Uterus (tissue), 4 donors: ENCODE results near the gene IL1RAP. TPM values are rescaled to one million over a fixed set of nuclear protein-coding genes. Genes with fewer than 3 reads are reported as not detected.
"Not testable (repeated sequence)": the region's sequence is repeated elsewhere in the genome, so short reads cannot be mapped to it uniquely, and the experiment has no call there.

Experiments used
- DNase-seq, 2 donors: peaks; one replicate each; pipeline ENCODE4 v3.0.0-alpha.2; 2019 to 2020
- H3K27ac ChIP-seq, 2 donors: fragments of 200-600 bp; sonication (generic); 1 replicate in 1 of 2; 2 replicates in 1 of 2; pipeline ENCODE4 v1.5.1; 2016 to 2018
- H3K27me3 ChIP-seq, 2 donors: fragments of 200-600 bp; sonication (generic); one replicate each; pipeline ENCODE4 v1.5.1; 2018 to 2019; ENCODE audit warnings: control low read depth in 1 of 2
- H3K36me3 ChIP-seq, 2 donors: fragments of 200-600 bp; sonication (generic); one replicate each; pipeline ENCODE4 v1.5.1; 2019; ENCODE audit warnings: control low read depth in 1 of 2
- H3K4me1 ChIP-seq, 2 donors: fragments of 200-600 bp; sonication (generic); one replicate each; pipeline ENCODE4 v1.5.1; 2018 to 2019; ENCODE audit warnings: control low read depth in 1 of 2
- H3K4me3 ChIP-seq, 2 donors: fragments of 200-600 bp; sonication (generic); 1 replicate in 1 of 2; 2 replicates in 1 of 2; pipeline ENCODE4 v1.5.1; 2018 to 2019; ENCODE audit warnings: mild to moderate bottlenecking in 1 of 2
- H3K9me3 ChIP-seq, 2 donors: fragments of 200-600 bp; sonication (generic); one replicate each; pipeline ENCODE4 v1.5.1; 2019; ENCODE audit warnings: control low read depth in 1 of 2
- POLR2A ChIP-seq, 2 donors: fragments of 450-650 bp; IDR thresholded peaks; one replicate each; pipeline ENCODE4 v1.6.1; 2016; ENCODE audit warnings: antibody characterized with exemption in 2 of 2, mild to moderate bottlenecking in 1 of 2, moderate library complexity in 1 of 2
- intact Hi-C: fragments of 100-400 bp; cut with DNase I; formaldehyde crosslinking; loops from one replicate; pipeline ENCODE4 v1.15.1; 2023; ENCODE audit warnings: low total_unique reads
- total RNA-seq, 4 donors: library from RNA; depleted of rRNA in 3 of 4; stranded (reverse); fragments of >200 nt in 3 of 4; gene quantifications; one replicate each; pipeline versions ENCODE4 v1.1.0 to v1.2.4, GENCODE V29; 2014 to 2023
- TF ChIP-seq, protein P1 (sequence below), 4 experiments: fragments of 200-600 bp in 2 of 4; fragments of 450-650 bp in 2 of 4; sonication (generic) in 2 of 4; IDR thresholded peaks; one replicate each; pipeline ENCODE4 v1.5.1; 2016 to 2019; ENCODE audit warnings: antibody characterized with exemption in 4 of 4, mild to moderate bottlenecking in 2 of 4, moderate library complexity in 1 of 4
- donor health status: DM: yes; HTN: yes; CAD: no.

Gene IL1RAP
- total RNA-seq, 4 donors from 2014 or later: 2.8 to 26.8 (median 10.4) TPM

DNA sequence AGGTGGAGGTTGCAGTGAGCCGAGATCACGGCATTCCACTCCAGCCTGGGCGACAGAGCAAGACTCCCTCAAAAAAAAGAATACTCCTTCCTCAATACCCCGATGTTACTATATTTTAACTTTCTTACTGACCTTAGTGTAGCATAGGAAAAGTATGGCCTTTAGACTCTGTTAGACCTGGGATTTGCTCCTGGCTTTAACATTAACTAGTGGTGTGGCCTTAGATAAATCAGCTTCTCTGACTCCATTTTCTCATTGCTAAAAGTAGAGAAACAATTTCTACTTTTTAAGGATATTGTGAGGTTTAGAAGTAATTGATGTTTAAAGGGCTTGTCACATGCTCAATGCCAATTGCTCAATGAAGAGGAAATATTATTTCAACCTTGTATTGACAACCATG is 7.6 kb upstream of the IL1RAP start:
- no peak for TF ChIP-seq POLR2A (IDR thresholded peaks at IDR 0.05)
- TF ChIP-seq, protein P1, sequence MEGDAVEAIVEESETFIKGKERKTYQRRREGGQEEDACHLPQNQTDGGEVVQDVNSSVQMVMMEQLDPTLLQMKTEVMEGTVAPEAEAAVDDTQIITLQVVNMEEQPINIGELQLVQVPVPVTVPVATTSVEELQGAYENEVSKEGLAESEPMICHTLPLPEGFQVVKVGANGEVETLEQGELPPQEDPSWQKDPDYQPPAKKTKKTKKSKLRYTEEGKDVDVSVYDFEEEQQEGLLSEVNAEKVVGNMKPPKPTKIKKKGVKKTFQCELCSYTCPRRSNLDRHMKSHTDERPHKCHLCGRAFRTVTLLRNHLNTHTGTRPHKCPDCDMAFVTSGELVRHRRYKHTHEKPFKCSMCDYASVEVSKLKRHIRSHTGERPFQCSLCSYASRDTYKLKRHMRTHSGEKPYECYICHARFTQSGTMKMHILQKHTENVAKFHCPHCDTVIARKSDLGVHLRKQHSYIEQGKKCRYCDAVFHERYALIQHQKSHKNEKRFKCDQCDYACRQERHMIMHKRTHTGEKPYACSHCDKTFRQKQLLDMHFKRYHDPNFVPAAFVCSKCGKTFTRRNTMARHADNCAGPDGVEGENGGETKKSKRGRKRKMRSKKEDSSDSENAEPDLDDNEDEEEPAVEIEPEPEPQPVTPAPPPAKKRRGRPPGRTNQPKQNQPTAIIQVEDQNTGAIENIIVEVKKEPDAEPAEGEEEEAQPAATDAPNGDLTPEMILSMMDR (IDR thresholded peaks at IDR 0.05): no peak
- Histone ChIP-seq H3K27me3 (no peaks in the 10 kb centered on the region), H3K4me3 (no peak overlapping the region), H3K4me1 (no peaks in the 10 kb centered on the region), H3K36me3 (no peaks in the 10 kb centered on the region), H3K9me3 (no peaks in the 10 kb centered on the region), H3K27ac (no peak overlapping the region)
- intact Hi-C loops: no loop called here
- no peak for DNase-seq

DNA sequence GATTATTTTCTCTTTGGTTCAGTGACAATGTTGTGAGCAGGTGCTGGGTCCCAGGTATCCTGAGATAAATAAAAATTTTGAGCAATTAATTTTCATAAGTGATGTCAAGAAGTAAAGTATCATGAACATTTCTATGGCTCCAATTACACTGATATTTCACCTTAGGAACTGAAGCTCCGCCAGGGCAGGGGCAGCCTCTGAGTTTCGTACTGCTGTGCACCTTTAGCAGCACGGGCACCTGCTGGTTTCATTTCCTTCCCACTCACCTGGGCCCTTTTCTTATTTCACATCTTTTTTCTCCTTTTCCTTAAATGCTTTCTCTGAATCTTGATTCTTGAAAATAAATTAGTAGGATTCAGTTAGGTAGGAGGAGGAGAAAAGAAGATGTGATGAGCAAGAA is 1.2 kb upstream of the IL1RAP start:
- Histone ChIP-seq H3K9me3 (no peaks in the 10 kb centered on the region), H3K27me3 (no peaks in the 10 kb centered on the region), H3K36me3 (no peaks in the 10 kb centered on the region), H3K4me3 (no peak overlapping the region), H3K27ac (no peak overlapping the region), H3K4me1 (no peaks in the 10 kb centered on the region)
- no peak for DNase-seq
- intact Hi-C loops: no loop called here
- TF ChIP-seq POLR2A (IDR thresholded peaks at IDR 0.05): no peak
- TF ChIP-seq, protein P1 (IDR thresholded peaks at IDR 0.05): no peak

DNA sequence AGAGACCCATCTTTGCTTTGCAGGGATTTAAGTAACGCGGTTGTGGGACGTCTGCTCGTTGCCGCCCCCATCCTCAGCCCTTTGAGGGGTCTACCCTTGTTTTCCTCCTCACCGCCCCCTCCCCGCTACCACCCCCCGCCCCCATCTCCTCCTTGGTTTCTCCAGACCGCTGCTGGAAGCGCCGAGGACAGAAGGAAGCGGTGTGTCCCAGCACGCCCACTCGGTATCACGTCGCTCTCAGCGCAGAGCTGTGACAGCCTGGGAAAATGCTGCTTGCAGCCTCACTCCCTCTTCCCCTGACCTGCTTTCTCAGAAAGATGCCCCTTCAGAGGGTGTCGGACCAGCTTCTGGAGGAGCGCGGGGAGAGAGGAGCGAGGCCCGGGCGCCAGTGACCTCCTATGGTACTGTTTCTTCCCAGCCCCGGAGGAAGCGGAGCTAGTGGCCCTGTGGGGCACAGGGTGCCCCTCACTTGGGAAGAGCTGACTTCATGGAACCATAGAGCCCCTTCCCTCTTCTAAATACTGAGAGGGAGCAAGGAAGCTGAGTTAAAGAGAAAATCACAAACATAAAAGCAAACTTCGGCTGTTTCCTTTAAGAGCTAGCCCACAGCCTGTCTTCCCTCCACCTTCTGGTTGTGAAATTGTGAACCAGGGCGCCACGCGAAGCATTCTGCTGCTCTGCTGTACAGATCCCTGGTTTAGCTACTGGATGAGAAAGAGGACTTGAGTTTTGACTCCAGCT is 698 bp downstream of the IL1RAP start:
- Histone ChIP-seq H3K27ac (peak overlapping the region; percentile 72 to 79), H3K9me3 (no peaks in the 10 kb centered on the region), H3K36me3 (no peaks in the 10 kb centered on the region), H3K4me1 (no peaks in the 10 kb centered on the region), H3K4me3 (peak overlapping the region; percentile 74 to 76), H3K27me3 (no peaks in the 10 kb centered on the region)
- peak; percentile 37 to 41 for DNase-seq
- TF ChIP-seq POLR2A (IDR thresholded peaks at IDR 0.05): no peak
- TF ChIP-seq, protein P1 (IDR thresholded peaks at IDR 0.05): no peak
- intact Hi-C loops: no loop called here

DNA sequence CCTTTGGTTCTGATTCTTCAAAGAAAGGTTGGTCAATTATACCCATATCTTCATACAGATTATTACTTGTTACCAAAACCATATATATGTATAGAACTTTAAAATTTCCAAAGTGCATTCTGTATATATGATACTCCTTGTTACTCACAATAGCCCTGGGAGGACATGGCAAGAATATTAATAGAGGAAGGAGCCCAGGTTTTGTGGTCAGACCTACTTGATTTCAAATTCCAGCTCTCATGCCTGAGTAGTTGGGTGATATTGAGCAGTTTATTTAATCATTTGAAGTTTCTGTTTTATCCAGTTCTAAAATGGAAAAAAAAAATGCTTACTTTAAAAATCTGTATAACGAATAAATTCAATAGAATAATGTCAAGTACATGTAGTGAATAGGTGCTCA is 2.5 kb downstream of the IL1RAP start:
- intact Hi-C loops: no loop called here
- Histone ChIP-seq H3K27me3 (no peaks in the 10 kb centered on the region), H3K36me3 (no peaks in the 10 kb centered on the region), H3K9me3 (no peaks in the 10 kb centered on the region), H3K27ac (no peak overlapping the region), H3K4me1 (no peaks in the 10 kb centered on the region), H3K4me3 (no peak overlapping the region)
- no peak for TF ChIP-seq POLR2A (IDR thresholded peaks at IDR 0.05)
- TF ChIP-seq, protein P1 (IDR thresholded peaks at IDR 0.05): no peak
- DNase-seq: no peak

DNA sequence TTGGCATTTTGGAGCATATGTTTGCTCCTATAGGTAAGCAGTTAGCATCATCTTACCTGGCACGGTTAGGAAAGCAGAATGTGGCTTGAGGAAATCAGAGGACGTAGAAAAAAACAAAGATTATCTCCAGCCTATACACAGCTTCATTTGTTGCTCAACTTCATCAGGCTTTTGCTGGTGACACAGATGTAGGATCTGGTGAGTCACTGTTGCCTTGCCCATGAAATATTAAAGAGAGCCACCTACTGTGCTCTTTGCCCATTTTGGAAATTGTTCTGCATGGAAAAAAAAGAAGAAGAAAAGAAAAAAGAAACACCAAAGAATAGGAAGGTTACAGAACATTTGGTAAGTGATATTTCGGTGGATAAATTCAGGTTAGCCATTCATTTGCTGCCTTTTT is 3.8 kb downstream of the IL1RAP start:
- H3K27me3 ChIP-seq: no peaks in the 10 kb centered on the region
- TF ChIP-seq POLR2A (IDR thresholded peaks at IDR 0.05): no peak
- TF ChIP-seq, protein P1 (IDR thresholded peaks at IDR 0.05): no peak
- no peak for DNase-seq
- H3K4me3 ChIP-seq: no peak overlapping the region
- no peak overlapping the region for H3K27ac ChIP-seq
- intact Hi-C loops: no loop called here
- no peaks in the 10 kb centered on the region for H3K36me3 ChIP-seq
- no peaks in the 10 kb centered on the region for H3K4me1 ChIP-seq
- no peaks in the 10 kb centered on the region for H3K9me3 ChIP-seq

DNA sequence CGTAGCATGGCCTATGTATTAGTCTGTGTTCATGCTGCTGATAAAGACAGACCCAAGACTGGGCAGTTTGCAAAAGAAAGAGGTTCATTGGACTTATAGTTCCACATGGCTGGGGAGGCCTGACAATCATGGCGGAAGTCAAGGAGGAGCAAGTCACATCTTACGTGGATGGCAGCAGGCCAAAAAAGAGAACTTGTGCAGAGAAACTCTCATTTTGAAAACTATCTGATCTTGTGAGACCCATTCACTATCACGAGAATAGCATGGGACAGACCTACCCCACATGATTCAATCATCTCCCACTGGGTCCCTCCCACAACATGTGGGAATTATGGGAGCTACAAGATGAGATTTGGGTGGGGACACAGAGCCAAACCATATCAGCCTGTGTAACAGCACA is 4.6 kb downstream of the IL1RAP start:
- intact Hi-C loops, H3K4me3 ChIP-seq, H3K27ac ChIP-seq, H3K9me3 ChIP-seq, H3K4me1 ChIP-seq, H3K36me3 ChIP-seq, DNase-seq, H3K27me3 ChIP-seq: not testable (repeated sequence)
